Measurements from ENCODE around the gene B3GNT3. TPM values are rescaled to one million over a fixed set of nuclear protein-coding genes. Genes with fewer than 3 reads are reported as not detected.
"Not testable (repeated sequence)": the region's sequence is repeated elsewhere in the genome, so short reads cannot be mapped to it uniquely, and the experiment has no call there.

Gene B3GNT3
- total RNA-seq, 1 donor from 2014 or later, result not detected

- ATAC-seq (no peak), DNase-seq (ENCODE audit: missing footprints) (no peak)
- intact Hi-C loops (cut with DNase I), result loop anchor here (10.0 kb wide), 1 partner anchor 310 kb away; no protein-coding TSS in a partner anchor
Observed at GRCh38 chr19:17764348-17764747, 30.6 kb upstream of the B3GNT3 start.

- ATAC-seq (peak; percentile 69), DNase-seq (ENCODE audit: missing footprints) (peak; percentile 91)
- intact Hi-C loops (cut with DNase I), result loop anchor here (10.0 kb wide), 1 partner anchor 310 kb away; no protein-coding TSS in a partner anchor
Observed at GRCh38 chr19:17765069-17765618, 29.8 kb upstream of the B3GNT3 start.

GRCh38 chr19:17766543-17767131, 28.3 kb upstream of the B3GNT3 start:
- intact Hi-C loops (cut with DNase I), result loop anchor here (2.0 to 10.0 kb wide), 2 partner anchors 62 to 312 kb away; no protein-coding TSS in a partner anchor
- peak; percentile 88 for DNase-seq (ENCODE audit: missing footprints)
- peak; percentile 68 for ATAC-seq

GRCh38 chr19:17767559-17767958, 27.4 kb upstream of the B3GNT3 start:
- DNase-seq (ENCODE audit: missing footprints) (no peak), ATAC-seq (no peak)
- intact Hi-C loops (cut with DNase I), result loop anchor here (2.0 to 10.0 kb wide), 2 partner anchors 63 to 313 kb away; no protein-coding TSS in a partner anchor

- no peak for DNase-seq (ENCODE audit: missing footprints)
- no peak for ATAC-seq
- intact Hi-C loops (cut with DNase I), result no loop called here
Observed at GRCh38 chr19:17770613-17771012, 24.3 kb upstream of the B3GNT3 start.

- intact Hi-C loops (cut with DNase I), result no loop called here
- no peak for ATAC-seq
- DNase-seq (ENCODE audit: missing footprints), result no peak
Observed at GRCh38 chr19:17772172-17772571, 22.8 kb upstream of the B3GNT3 start.

- intact Hi-C loops (cut with DNase I), result no loop called here
- ATAC-seq, result no peak
- DNase-seq (ENCODE audit: missing footprints), result no peak
Observed at GRCh38 chr19:17775245-17775927, 19.6 kb upstream of the B3GNT3 start.

- ATAC-seq, result no peak
- no peak for DNase-seq (ENCODE audit: missing footprints)
- intact Hi-C loops (cut with DNase I), result no loop called here
Observed at GRCh38 chr19:17775991-17776803, 18.7 kb upstream of the B3GNT3 start.

- DNase-seq (ENCODE audit: missing footprints); ATAC-seq; intact Hi-C loops (cut with DNase I): not testable (repeated sequence)
Observed at GRCh38 chr19:17777840-17778239, 17.1 kb upstream of the B3GNT3 start.

GRCh38 chr19:17778251-17778967, 16.5 kb upstream of the B3GNT3 start:
- intact Hi-C loops (cut with DNase I), result no loop called here
- ATAC-seq (peak; percentile 47), DNase-seq (ENCODE audit: missing footprints) (peak; percentile 90)

GRCh38 chr19:17778968-17779929, 15.7 kb upstream of the B3GNT3 start:
- intact Hi-C loops (cut with DNase I), result no loop called here
- ATAC-seq (peak; percentile 26), DNase-seq (ENCODE audit: missing footprints) (no peak)

- intact Hi-C loops (cut with DNase I), result loop anchor here (10.0 kb wide), 1 partner anchor 436 kb away; no protein-coding TSS in a partner anchor
Observed at GRCh38 chr19:17780781-17781180, 14.2 kb upstream of the B3GNT3 start.

GRCh38 chr19:17783721-17784120, 11.2 kb upstream of the B3GNT3 start:
- DNase-seq (ENCODE audit: missing footprints); ATAC-seq: not testable (repeated sequence)
- intact Hi-C loops (cut with DNase I), result loop anchor here (10.0 kb wide), 1 partner anchor 439 kb away; no protein-coding TSS in a partner anchor

More at GRCh38 chr19:17780781-17781180, 14.2 kb upstream of the B3GNT3 start:
- ATAC-seq (no peak), DNase-seq (ENCODE audit: missing footprints) (no peak)

- DNase-seq (ENCODE audit: missing footprints) (peak; percentile 78), ATAC-seq (peak; percentile 40)
- intact Hi-C loops (cut with DNase I), result loop anchor here (10.0 kb wide), 1 partner anchor 440 kb away; no protein-coding TSS in a partner anchor
Observed at GRCh38 chr19:17784201-17785008, 10.5 kb upstream of the B3GNT3 start.

GRCh38 chr19:17787274-17787913, 7.5 kb upstream of the B3GNT3 start:
- ATAC-seq (no peak), DNase-seq (ENCODE audit: missing footprints) (no peak)
- intact Hi-C loops (cut with DNase I), result loop anchor here (10.0 kb wide), 1 partner anchor 443 kb away; no protein-coding TSS in a partner anchor

GRCh38 chr19:17788632-17789031, 6.3 kb upstream of the B3GNT3 start:
- DNase-seq (ENCODE audit: missing footprints) (no peak), ATAC-seq (no peak)
- intact Hi-C loops (cut with DNase I), result loop anchor here (10.0 kb wide), 1 partner anchor 444 kb away; no protein-coding TSS in a partner anchor
